Smooth muscle cell (in vitro differentiated cells): ENCODE results near the gene HHLA2. TPM values are rescaled to one million over a fixed set of nuclear protein-coding genes. Genes with fewer than 3 reads are reported as not detected.

Source experiments
- DNase-seq: peaks from one replicate; lab custom pipeline; 2025; ENCODE audit not compliant: unreplicated experiment; lab: John Stamatoyannopoulos, UW
- H2AFZ ChIP-seq: fragments of 200-600 bp; sonication (generic); 2 replicates; pipeline ENCODE4 v1.6.0; 2016; ENCODE audit warnings: antibody characterized with exemption, low read depth, mild to moderate bottlenecking
- H3F3A ChIP-seq: fragments of 200-600 bp; sonication (generic); 2 replicates; pipeline ENCODE4 v1.6.0; 2017; ENCODE audit warnings: antibody characterized with exemption, low read depth
- H3K27ac ChIP-seq: fragments of 200-600 bp; sonication (generic); 2 replicates; pipeline ENCODE4 v1.5.1; 2016; ENCODE audit warnings: low read depth, mild to moderate bottlenecking
- H3K27me3 ChIP-seq: fragments of 200-600 bp; sonication (generic); 2 replicates; pipeline ENCODE4 v1.6.1; 2016; ENCODE audit warnings: low read depth, mild to moderate bottlenecking
- H3K36me3 ChIP-seq: fragments of 200-600 bp; sonication (generic); 2 replicates; pipeline ENCODE4 v1.5.1; 2016; ENCODE audit warnings: low read depth
- H3K4me1 ChIP-seq: fragments of 200-600 bp; sonication (generic); 2 replicates; pipeline ENCODE4 v1.5.1; 2016; ENCODE audit warnings: low read depth
- H3K4me2 ChIP-seq: fragments of 200-600 bp; sonication (generic); 2 replicates; pipeline ENCODE4 v1.6.0; 2016; ENCODE audit warnings: mild to moderate bottlenecking
- H3K4me3 ChIP-seq: fragments of 200-600 bp; sonication (generic); 2 replicates; pipeline ENCODE4 v1.5.1; 2016; ENCODE audit warnings: mild to moderate bottlenecking
- H3K79me2 ChIP-seq: fragments of 200-600 bp; sonication (generic); 2 replicates; pipeline ENCODE4 v1.6.0; 2016; ENCODE audit warnings: low read depth, mild to moderate bottlenecking
- H3K9ac ChIP-seq: fragments of 200-600 bp; sonication (generic); 2 replicates; pipeline ENCODE4 v1.6.0; 2016; ENCODE audit warnings: low read depth
- H3K9me3 ChIP-seq: fragments of 200-600 bp; sonication (generic); replicated peaks from 2 replicates; pipeline ENCODE4 v1.5.1; 2016; ENCODE audit warnings: low read depth
- H4K20me1 ChIP-seq: fragments of 200-600 bp; sonication (generic); 2 replicates; pipeline ENCODE4 v1.6.0; 2016; ENCODE audit warnings: low read depth
- CTCF ChIP-seq: fragments of 200-600 bp; sonication (generic); IDR thresholded peaks from 2 replicates; pipeline ENCODE4 v1.5.1; 2017; ENCODE audit warnings: borderline replicate concordance, mild to moderate bottlenecking, antibody characterized with exemption; ENCODE audit not compliant: insufficient read depth, poor library complexity, severe bottlenecking
- WGBS: methylation state at CpG from one replicate; pipeline ENCODE4 v1.1.7; 2016; ENCODE audit warnings: low lambda C conversion rate; 5-methylcytosine and 5-hydroxymethylcytosine counted together
- polyA plus RNA-seq: library from polyadenylated mRNA; unstranded; fragments of >200 nt; fragmentation: Nextera tagmentation; extraction: Ambion mirVana; gene quantifications from 2 replicates; pipeline ENCODE4 v1.2.1, GENCODE V29; 2016
- total RNA-seq: library from RNA; depleted of rRNA; stranded (reverse); fragments of >200 nt; gene quantifications from 2 replicates; pipeline ENCODE4 v1.2.3, GENCODE V29; 2014

Gene HHLA2
- total and polyA plus RNA-seq, 2 experiments from 2014 or later: not detected

GRCh38 chr3:108345492-108346205 lies 49.3 kb downstream of the HHLA2 start:
- H3K79me2 ChIP-seq: no peaks in the 10 kb centered on the region
- no peak overlapping the region for H3K4me3 ChIP-seq
- no peak overlapping the region for H2AFZ ChIP-seq
- no peaks in the 10 kb centered on the region for H3K9me3 ChIP-seq
- H3K9ac ChIP-seq: no peak overlapping the region
- no peak for TF ChIP-seq CTCF
- DNase-seq: no peak
- no peaks in the 10 kb centered on the region for H3K36me3 ChIP-seq
- no peak overlapping the region for H3K27ac ChIP-seq
- H3K4me1 ChIP-seq: peaks cover 10% of the 10 kb centered on the region
- no peak overlapping the region for H3K4me2 ChIP-seq
- WGBS: 38% methylated on average over 6 of the region's 6 CpGs
- no peaks in the 10 kb centered on the region for H4K20me1 ChIP-seq
- H3K27me3 ChIP-seq: no peaks in the 10 kb centered on the region
- H3F3A ChIP-seq: no peaks in the 10 kb centered on the region

GRCh38 chr3:108346301-108347227 lies 50.2 kb downstream of the HHLA2 start:
- DNase-seq: no peak
- Histone ChIP-seq H3K4me2 (no peak overlapping the region), H3K4me3 (no peak overlapping the region), H3K4me1 (peaks cover 10% of the 10 kb centered on the region), H2AFZ (no peak overlapping the region), H3K36me3 (no peaks in the 10 kb centered on the region), H3K9ac (no peak overlapping the region), H4K20me1 (no peaks in the 10 kb centered on the region), H3F3A (no peaks in the 10 kb centered on the region), H3K27me3 (no peaks in the 10 kb centered on the region), H3K9me3 (no peaks in the 10 kb centered on the region), H3K79me2 (no peaks in the 10 kb centered on the region), H3K27ac (no peak overlapping the region)
- TF ChIP-seq CTCF: no peak
- WGBS: 72% methylated on average over 5 of the region's 5 CpGs

- no peak overlapping the region for H3K4me2 ChIP-seq
- DNase-seq: no peak
- no peak for TF ChIP-seq CTCF
- H3K4me1 ChIP-seq: peaks cover 4% of the 10 kb centered on the region
- no peak overlapping the region for H3K27ac ChIP-seq
- WGBS: 51% methylated on average over 3 of the region's 3 CpGs
- no peaks in the 10 kb centered on the region for H3K9me3 ChIP-seq
- H3K27me3 ChIP-seq: no peaks in the 10 kb centered on the region
- H3F3A ChIP-seq: no peaks in the 10 kb centered on the region
- H3K9ac ChIP-seq: no peak overlapping the region
- no peak overlapping the region for H2AFZ ChIP-seq
- H3K79me2 ChIP-seq: no peaks in the 10 kb centered on the region
- H4K20me1 ChIP-seq: no peaks in the 10 kb centered on the region
- H3K4me3 ChIP-seq: no peak overlapping the region
- no peaks in the 10 kb centered on the region for H3K36me3 ChIP-seq
Measured at GRCh38 chr3:108352176-108352575, 55.8 kb downstream of the HHLA2 start.
